ENCODE data around the gene ADGRD2. TPM values are rescaled to one million over a fixed set of nuclear protein-coding genes. Genes with fewer than 3 reads are reported as not detected.

ADGRD2 gene
- total and polyA plus RNA-seq, 4 donors, result not detected

DNA sequence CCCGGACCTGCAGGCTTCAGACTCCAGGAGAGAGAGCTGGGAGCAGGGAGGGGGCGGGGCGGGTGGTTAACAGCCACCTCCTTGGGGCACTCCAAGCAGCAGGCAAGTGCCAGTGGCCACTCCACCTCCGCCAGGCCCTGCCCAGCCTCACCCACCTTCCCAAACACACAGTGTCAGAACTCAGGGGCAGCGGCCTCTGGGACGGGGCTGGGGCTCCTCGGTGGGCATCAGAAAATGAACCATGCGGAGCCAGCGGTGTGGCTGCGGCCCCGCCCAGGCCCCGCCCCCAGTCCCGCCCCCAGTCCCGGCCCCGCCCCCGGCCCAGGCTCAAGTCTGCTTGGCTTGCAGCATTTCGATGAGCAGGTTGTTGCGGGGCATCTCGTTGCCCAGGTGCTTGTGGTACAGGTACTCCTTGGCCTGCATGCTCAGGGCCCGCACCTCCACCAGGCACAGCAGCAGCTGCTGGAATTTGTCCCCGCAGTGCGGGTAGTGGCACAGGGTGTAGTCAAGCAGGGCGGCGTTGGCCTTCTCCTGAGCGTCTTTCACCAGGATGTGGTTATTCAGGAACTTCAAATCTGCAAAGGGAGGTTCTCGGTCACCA, 32.3 kb downstream of the ADGRD2 start:
- Histone ChIP-seq H3K9me3 (ENCODE audit: control insufficient read depth in 4 of 4, low read length in 3 of 4) (no peaks in the 10 kb centered on the region), H3K4me3 (ENCODE audit: low read depth in 1 of 3, low read length in 3 of 3) (no peak overlapping the region), H3K27ac (ENCODE audit: low read depth in 1 of 2, low read length in 2 of 2) (no peak overlapping the region), H3K27me3 (ENCODE audit: control insufficient read depth in 4 of 4, insufficient read depth in 4 of 4, low read length in 3 of 4) (peaks cover 0 to 2% (median 0%) of the 10 kb centered on the region in 4 donors), H3K4me1 (ENCODE audit: control insufficient read depth in 4 of 4, insufficient read depth in 4 of 4, low read length in 3 of 4) (no peaks in the 10 kb centered on the region), H3K36me3 (ENCODE audit: control insufficient read depth in 4 of 4, insufficient read depth in 3 of 4, low read depth in 1 of 4, low read length in 3 of 4) (no peaks in the 10 kb centered on the region), H3K9ac (ENCODE audit: low read depth in 1 of 2, low read length in 2 of 2) (no peak overlapping the region)
- TF ChIP-seq, protein P1, sequence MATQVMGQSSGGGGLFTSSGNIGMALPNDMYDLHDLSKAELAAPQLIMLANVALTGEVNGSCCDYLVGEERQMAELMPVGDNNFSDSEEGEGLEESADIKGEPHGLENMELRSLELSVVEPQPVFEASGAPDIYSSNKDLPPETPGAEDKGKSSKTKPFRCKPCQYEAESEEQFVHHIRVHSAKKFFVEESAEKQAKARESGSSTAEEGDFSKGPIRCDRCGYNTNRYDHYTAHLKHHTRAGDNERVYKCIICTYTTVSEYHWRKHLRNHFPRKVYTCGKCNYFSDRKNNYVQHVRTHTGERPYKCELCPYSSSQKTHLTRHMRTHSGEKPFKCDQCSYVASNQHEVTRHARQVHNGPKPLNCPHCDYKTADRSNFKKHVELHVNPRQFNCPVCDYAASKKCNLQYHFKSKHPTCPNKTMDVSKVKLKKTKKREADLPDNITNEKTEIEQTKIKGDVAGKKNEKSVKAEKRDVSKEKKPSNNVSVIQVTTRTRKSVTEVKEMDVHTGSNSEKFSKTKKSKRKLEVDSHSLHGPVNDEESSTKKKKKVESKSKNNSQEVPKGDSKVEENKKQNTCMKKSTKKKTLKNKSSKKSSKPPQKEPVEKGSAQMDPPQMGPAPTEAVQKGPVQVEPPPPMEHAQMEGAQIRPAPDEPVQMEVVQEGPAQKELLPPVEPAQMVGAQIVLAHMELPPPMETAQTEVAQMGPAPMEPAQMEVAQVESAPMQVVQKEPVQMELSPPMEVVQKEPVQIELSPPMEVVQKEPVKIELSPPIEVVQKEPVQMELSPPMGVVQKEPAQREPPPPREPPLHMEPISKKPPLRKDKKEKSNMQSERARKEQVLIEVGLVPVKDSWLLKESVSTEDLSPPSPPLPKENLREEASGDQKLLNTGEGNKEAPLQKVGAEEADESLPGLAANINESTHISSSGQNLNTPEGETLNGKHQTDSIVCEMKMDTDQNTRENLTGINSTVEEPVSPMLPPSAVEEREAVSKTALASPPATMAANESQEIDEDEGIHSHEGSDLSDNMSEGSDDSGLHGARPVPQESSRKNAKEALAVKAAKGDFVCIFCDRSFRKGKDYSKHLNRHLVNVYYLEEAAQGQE (IDR thresholded peaks at IDR 0.05), result no peak
- TF ChIP-seq RAD21 (IDR thresholded peaks at IDR 0.05) (no peak), JUND (IDR thresholded peaks at IDR 0.05) (no peak), NR2F2 (IDR thresholded peaks at IDR 0.05) (no peak), EGR1 (IDR thresholded peaks at IDR 0.05; ENCODE audit: low read depth in 2 of 2) (no peak), FOXA2 (IDR thresholded peaks at IDR 0.05) (no peak), ZBTB33 (IDR thresholded peaks at IDR 0.05) (no peak), MAX (IDR thresholded peaks at IDR 0.05) (no peak), HNF4G (IDR thresholded peaks at IDR 0.05) (no peak), CTCF (IDR thresholded peaks at IDR 0.05; ENCODE audit: low read depth, low read length, missing input control) (no peak), FOXA1 (IDR thresholded peaks at IDR 0.05) (no peak), TAF1 (conservative IDR thresholded peaks at IDR 0.05) (no peak), GABPA (IDR thresholded peaks at IDR 0.05 in 1 of 2, conservative IDR thresholded peaks at IDR 0.05 in 1 of 2) (no peak)
- DNase-seq (ENCODE audit: low spot score), result peak; percentile 48
- 33% methylated on average over 26 of the region's 26 CpGs for WGBS

DNA sequence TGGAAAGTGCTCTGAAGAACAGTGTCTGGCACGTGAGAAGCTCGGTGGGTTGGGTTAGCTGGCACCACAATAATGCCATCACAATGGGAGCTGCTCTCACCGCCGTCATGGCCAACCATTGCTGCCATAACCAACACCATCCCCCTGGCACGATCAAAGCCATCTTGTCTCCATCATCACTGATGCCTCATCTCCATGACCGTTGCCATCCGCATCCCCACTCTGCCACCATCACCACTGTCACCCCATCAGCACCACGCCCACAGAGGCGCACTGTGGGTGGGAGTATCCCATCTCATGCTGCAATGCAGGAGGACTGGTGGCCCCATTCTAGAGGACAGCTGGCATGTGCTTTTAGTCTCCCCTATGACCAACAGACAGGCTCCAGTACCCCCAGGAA, 33.2 kb downstream of the ADGRD2 start:
- H3K27me3 ChIP-seq (ENCODE audit: control insufficient read depth in 4 of 4, insufficient read depth in 4 of 4, low read length in 3 of 4), result no peaks in the 10 kb centered on the region
- H3K4me3 ChIP-seq (ENCODE audit: low read depth in 1 of 3, low read length in 3 of 3), result no peak overlapping the region
- TF ChIP-seq EGR1 (IDR thresholded peaks at IDR 0.05; ENCODE audit: low read depth in 2 of 2) (no peak), TAF1 (conservative IDR thresholded peaks at IDR 0.05) (no peak), GABPA (IDR thresholded peaks at IDR 0.05 in 1 of 2, conservative IDR thresholded peaks at IDR 0.05 in 1 of 2) (no peak), JUND (IDR thresholded peaks at IDR 0.05) (no peak), SP1 (IDR thresholded peaks at IDR 0.05) (no peak), RAD21 (IDR thresholded peaks at IDR 0.05) (no peak), CTCF (IDR thresholded peaks at IDR 0.05; ENCODE audit: low read depth, low read length, missing input control) (no peak), ATF3 (IDR thresholded peaks at IDR 0.05) (no peak), MAX (IDR thresholded peaks at IDR 0.05) (no peak)
- 96% methylated on average over 9 of the region's 9 CpGs for WGBS
- no peaks in the 10 kb centered on the region for H3K36me3 ChIP-seq (ENCODE audit: control insufficient read depth in 4 of 4, insufficient read depth in 3 of 4, low read depth in 1 of 4, low read length in 3 of 4)
- no peaks in the 10 kb centered on the region for H3K4me1 ChIP-seq (ENCODE audit: control insufficient read depth in 4 of 4, insufficient read depth in 4 of 4, low read length in 3 of 4)
- no peaks in the 10 kb centered on the region for H3K9me3 ChIP-seq (ENCODE audit: control insufficient read depth in 4 of 4, low read length in 3 of 4)
- no peak overlapping the region for H3K27ac ChIP-seq (ENCODE audit: low read depth in 1 of 2, low read length in 2 of 2)
- no peak for DNase-seq (ENCODE audit: low spot score)
- no peak overlapping the region for H3K9ac ChIP-seq (ENCODE audit: low read depth in 1 of 2, low read length in 2 of 2)
